GM12872 (cell line): ENCODE data around the gene L2HGDH.

Experiments used
- TF ChIP-seq, protein P1 (sequence below): IDR thresholded peaks from 3 replicates; pipeline ENCODE4 v1.5.1; 2011; ENCODE audit warnings: low read depth, mild to moderate bottlenecking, low read length, moderate library complexity; ENCODE audit not compliant: insufficient read depth

L2HGDH gene

DNA sequence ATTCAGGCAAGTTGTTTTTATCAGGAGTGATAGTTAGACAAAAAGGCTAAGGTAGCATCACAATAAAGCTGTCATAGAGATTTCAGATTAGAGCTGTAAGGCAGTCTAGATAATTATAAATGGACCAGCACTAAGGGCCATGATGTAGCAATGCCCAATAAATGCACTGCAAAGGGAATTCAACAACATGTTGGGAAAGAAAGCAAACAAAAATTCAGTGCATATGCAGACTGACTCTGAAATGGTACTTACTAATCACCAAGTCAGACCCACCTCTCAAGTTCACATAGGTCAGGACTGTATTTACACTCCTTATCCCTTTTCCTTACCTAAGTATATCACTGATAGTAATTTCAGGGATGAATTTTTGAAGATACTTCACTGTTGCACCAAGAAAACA is 47.0 kb downstream of the L2HGDH start:
- TF ChIP-seq, protein P1, sequence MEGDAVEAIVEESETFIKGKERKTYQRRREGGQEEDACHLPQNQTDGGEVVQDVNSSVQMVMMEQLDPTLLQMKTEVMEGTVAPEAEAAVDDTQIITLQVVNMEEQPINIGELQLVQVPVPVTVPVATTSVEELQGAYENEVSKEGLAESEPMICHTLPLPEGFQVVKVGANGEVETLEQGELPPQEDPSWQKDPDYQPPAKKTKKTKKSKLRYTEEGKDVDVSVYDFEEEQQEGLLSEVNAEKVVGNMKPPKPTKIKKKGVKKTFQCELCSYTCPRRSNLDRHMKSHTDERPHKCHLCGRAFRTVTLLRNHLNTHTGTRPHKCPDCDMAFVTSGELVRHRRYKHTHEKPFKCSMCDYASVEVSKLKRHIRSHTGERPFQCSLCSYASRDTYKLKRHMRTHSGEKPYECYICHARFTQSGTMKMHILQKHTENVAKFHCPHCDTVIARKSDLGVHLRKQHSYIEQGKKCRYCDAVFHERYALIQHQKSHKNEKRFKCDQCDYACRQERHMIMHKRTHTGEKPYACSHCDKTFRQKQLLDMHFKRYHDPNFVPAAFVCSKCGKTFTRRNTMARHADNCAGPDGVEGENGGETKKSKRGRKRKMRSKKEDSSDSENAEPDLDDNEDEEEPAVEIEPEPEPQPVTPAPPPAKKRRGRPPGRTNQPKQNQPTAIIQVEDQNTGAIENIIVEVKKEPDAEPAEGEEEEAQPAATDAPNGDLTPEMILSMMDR, result no peak

DNA sequence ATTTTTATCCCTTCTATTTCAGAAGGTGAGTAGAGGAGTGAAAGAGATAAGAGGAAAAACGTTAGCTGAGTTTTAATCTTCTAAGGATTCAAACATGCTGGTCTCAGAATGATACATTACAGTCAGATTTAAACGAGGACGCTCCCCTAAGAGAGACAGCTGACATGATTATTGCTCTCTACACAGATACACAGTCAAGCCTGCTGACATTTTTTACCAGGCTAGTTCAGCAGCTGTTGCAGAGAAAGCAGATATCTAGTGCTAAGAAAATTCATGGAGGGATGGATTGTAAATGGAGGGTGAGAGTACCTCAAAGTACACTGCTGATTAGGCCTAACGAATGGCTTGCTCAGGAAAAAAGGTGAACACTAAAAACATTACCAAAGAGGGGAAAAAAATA is 48.7 kb downstream of the L2HGDH start:
- TF ChIP-seq, protein P1, result no peak

DNA sequence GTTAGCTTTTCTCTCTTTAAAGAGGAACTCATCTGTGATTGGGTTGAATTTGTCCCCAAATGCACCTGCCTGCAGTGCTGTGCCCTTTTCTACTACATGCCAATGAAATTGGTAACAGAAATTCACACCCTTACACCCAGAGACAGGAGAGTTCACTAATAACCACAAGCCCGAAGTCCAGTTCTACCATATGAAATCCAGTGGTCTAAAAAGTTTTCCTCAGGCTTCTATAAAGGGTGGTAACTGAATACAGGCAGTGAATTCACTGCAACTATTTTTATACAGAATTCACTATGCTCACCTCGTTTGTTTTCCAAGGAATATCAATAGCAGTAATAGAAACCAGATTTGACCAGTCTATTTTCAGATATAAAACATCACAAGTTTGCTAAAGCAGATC is 49.2 kb downstream of the L2HGDH start:
- TF ChIP-seq, protein P1, result no peak

DNA sequence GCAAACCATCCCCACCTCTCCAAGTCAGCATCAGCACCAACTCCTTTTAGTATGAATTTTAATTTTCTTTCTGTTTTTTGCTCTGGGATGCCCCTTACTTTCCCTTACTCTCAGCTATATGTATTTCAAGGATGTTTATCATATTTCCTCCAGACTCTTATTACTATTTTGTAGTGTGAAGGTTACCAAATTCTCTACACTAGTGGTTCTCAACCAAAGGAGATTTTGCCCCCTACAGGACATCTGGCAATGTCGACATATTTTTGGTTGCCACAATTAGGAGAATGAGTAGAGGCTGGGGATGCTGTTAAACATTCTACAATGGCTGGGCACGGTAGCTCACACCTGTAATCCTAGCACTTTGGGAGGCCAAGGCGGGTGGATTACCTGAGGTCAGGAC is 51.5 kb downstream of the L2HGDH start:
- TF ChIP-seq, protein P1, result peak; percentile 52; the same call in 2 of the 3 replicates

DNA sequence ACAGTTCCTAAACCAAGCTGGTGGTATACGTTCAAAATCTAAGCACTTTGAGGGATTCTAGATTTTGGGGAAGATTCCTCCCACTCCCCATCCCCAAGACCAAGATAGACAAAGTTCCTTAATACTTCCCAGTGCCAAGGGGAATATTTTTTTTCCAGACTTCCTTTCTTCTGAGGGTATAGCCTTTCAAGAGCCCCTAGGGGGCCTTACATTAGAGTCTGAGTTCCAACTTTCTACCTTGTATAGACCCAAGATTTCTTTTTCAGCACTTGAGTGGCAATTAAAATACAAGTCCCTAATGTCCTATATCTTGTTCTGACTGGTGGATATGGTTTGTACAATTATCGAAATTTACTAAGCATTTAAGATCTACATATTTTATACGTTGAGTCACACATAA is 52.0 kb downstream of the L2HGDH start:
- TF ChIP-seq, protein P1, result no peak

DNA sequence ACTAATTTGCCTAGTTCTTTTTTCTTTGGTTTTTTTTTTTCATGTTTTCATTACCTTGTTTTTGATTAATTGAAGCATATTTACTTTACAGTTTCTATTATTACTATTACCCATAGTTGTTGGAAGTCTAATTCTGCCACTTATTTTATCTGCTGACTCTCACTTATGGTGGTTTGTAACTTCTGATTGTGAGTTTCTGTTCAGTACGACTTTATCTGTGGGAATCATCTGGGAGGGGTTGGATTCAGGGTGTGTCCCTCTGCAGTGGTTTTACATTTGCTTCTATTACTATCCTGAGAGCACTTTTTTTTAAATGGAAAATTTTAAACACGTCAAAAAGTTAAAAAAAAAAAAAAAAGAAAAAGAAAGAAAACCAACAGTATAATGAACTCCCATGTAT is 54.3 kb downstream of the L2HGDH start:
- TF ChIP-seq, protein P1, result no peak

DNA sequence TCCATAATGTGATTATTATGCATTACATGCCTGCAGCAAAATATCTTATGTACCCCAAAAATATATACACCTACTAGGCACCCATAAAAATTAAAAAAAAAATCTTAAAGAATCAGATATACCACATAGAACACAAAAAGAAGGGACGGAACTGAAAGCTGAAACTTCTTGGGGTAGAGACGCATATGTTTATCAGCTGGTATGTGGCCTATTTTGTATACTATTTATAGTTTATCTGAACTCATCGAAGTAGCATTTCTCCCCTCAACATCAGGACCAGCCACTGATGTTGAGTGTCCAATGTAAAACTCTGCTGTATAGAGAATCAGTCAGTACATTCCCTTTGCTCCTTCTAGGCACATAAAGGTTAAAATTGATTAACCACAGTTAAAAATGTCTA is 57.8 kb downstream of the L2HGDH start:
- TF ChIP-seq, protein P1, result no peak
